SU-DHL-6 (cell line): Measurements from ENCODE around the gene MRPL20.

ENCODE experiments used
- H2AFZ ChIP-seq: fragments of 200-600 bp; sonication (generic); 2 replicates; pipeline ENCODE4 v1.6.1; 2014; ENCODE audit warnings: low read depth, mild to moderate bottlenecking, moderate library complexity, mixed read lengths, antibody characterized with exemption, low read length; ENCODE audit not compliant: severe bottlenecking
- H3F3A ChIP-seq: fragments of 200-600 bp; shearing (Covaris generic); 2 replicates; pipeline ENCODE4 v1.6.0; 2016; ENCODE audit warnings: antibody characterized with exemption, mild to moderate bottlenecking; ENCODE audit not compliant: insufficient read depth
- H3K27ac ChIP-seq: fragments of 200-600 bp; sonication (generic); 2 replicates; pipeline ENCODE4 v1.5.1; 2016; ENCODE audit warnings: low read depth, mild to moderate bottlenecking, low read length, moderate library complexity, mixed read lengths
- H3K27me3 ChIP-seq: fragments of 200-600 bp; sonication (generic), shearing (Covaris generic); 2 replicates; pipeline ENCODE4 v1.6.0; 2014; ENCODE audit warnings: mild to moderate bottlenecking, low read length
- H3K36me3 ChIP-seq: fragments of 200-600 bp; sonication (generic); 2 replicates; pipeline ENCODE4 v1.6.1; 2014; ENCODE audit warnings: mild to moderate bottlenecking, low read length, mixed read lengths
- H3K4me2 ChIP-seq: fragments of 300-600, 200-600 bp; shearing (Covaris generic), sonication (generic); 2 replicates; pipeline ENCODE4 v1.6.0; 2014; ENCODE audit warnings: low read length, low read depth, mild to moderate bottlenecking; ENCODE audit not compliant: poor library complexity, severe bottlenecking
- H3K4me3 ChIP-seq: fragments of 200-600 bp; sonication (generic); 2 replicates; pipeline ENCODE4 v1.5.1; 2014; ENCODE audit warnings: antibody characterized with exemption, low read length, mild to moderate bottlenecking, mixed read lengths; ENCODE audit not compliant: insufficient read depth, poor library complexity, severe bottlenecking
- H3K79me2 ChIP-seq: fragments of 200-600 bp; sonication (generic); 2 replicates; pipeline ENCODE4 v1.6.1; 2014; ENCODE audit warnings: mild to moderate bottlenecking, low read length, moderate library complexity; ENCODE audit not compliant: insufficient read depth
- H3K9ac ChIP-seq: fragments of 200-600 bp; sonication (generic); 2 replicates; pipeline ENCODE4 v1.7.0; 2014; ENCODE audit warnings: mild to moderate bottlenecking, low read length
- H3K9me2 ChIP-seq: fragments of 200-600 bp; sonication (generic); replicated peaks from 2 replicates; pipeline ENCODE4 v1.6.1; 2014; ENCODE audit warnings: low read length; ENCODE audit not compliant: insufficient read depth
- H3K9me3 ChIP-seq: fragments of 200-600 bp; sonication (generic); 2 replicates; pipeline ENCODE4 v1.6.1; 2014; ENCODE audit warnings: low read length, mixed read lengths; ENCODE audit not compliant: insufficient read depth
- H4K20me1 ChIP-seq: fragments of 200-600 bp; sonication (generic); 2 replicates; pipeline ENCODE4 v1.6.1; 2014; ENCODE audit warnings: low read depth, mild to moderate bottlenecking, antibody characterized with exemption, low read length, moderate library complexity, mixed read lengths
- CTCF ChIP-seq: fragments of 200-600 bp; sonication (generic); IDR thresholded peaks from one replicate; pipeline ENCODE4 v1.5.1; 2017; ENCODE audit warnings: antibody characterized with exemption, mild to moderate bottlenecking, low read length, moderate library complexity; ENCODE audit not compliant: insufficient read depth, poor library complexity, severe bottlenecking
- EZH2phosphoT487 ChIP-seq: fragments of 200-600 bp; sonication (generic), shearing (Covaris generic); conservative IDR thresholded peaks from 2 replicates; pipeline ENCODE4 v1.6.1; 2018; ENCODE audit warnings: mild to moderate bottlenecking, antibody characterized with exemption, low read length, moderate library complexity, mixed read lengths

Gene MRPL20

GRCh38 chr1:1397839-1398523, 9.1 kb downstream of the MRPL20 start:
- Histone ChIP-seq H3K27ac (no peak overlapping the region), H4K20me1 (no peaks in the 10 kb centered on the region; the same call in 1 of the 2 replicates), H3K36me3 (peaks cover 16% of the 10 kb centered on the region), H3F3A (peaks cover 12% of the 10 kb centered on the region; the same call in 1 of the 2 replicates), H3K9me3 (no peaks in the 10 kb centered on the region), H3K9ac (peak overlapping the region; percentile 96), H3K4me3 (peak overlapping the region; percentile 69), H3K27me3 (no peaks in the 10 kb centered on the region), H3K9me2 (no peaks in the 10 kb centered on the region), H2AFZ (no peak overlapping the region), H3K4me2 (peak overlapping the region; percentile 75), H3K79me2 (peaks cover 52% of the 10 kb centered on the region)
- TF ChIP-seq EZH2phosphoT487 (no peak), CTCF (no peak)

- Histone ChIP-seq H3K79me2 (peaks cover 49% of the 10 kb centered on the region), H4K20me1 (no peaks in the 10 kb centered on the region; the same call in 1 of the 2 replicates), H3F3A (no peaks in the 10 kb centered on the region), H3K4me2 (no peak overlapping the region), H2AFZ (no peak overlapping the region), H3K27me3 (no peaks in the 10 kb centered on the region), H3K9me3 (no peaks in the 10 kb centered on the region), H3K9ac (no peak overlapping the region), H3K4me3 (no peak overlapping the region), H3K9me2 (no peaks in the 10 kb centered on the region), H3K36me3 (peaks cover 37% of the 10 kb centered on the region), H3K27ac (no peak overlapping the region)
- TF ChIP-seq CTCF (no peak), EZH2phosphoT487 (no peak)
These were observed 11.9 kb downstream of the MRPL20 start for GRCh38 chr1:1395166-1395565.

DNA sequence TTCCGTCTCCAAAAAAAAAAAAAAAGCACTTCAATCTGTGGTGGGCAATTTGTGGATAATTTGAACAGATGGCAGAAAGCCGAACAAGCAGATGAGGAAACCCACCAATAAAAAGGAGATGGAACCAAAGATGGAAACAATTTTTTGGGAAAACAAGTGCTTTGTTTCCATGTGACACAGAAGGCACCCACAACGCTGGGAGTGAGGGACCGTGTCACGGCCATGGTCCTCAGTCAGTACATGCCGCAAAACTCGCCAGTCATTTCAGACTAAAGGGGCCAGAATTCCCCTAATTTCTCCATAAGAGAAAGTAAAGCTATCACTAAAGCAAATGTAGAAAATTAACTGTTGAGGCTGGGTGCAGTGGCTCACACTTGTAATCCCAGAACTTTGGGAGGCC, 13.0 kb downstream of the MRPL20 start:
- Histone ChIP-seq H3K36me3 (peaks cover 39% of the 10 kb centered on the region), H3K9me2 (no peaks in the 10 kb centered on the region), H3F3A (no peaks in the 10 kb centered on the region), H3K79me2 (peaks cover 42% of the 10 kb centered on the region), H3K27me3 (no peaks in the 10 kb centered on the region), H3K4me2 (no peak overlapping the region), H3K9ac (no peak overlapping the region), H3K27ac (no peak overlapping the region), H3K9me3 (no peaks in the 10 kb centered on the region), H3K4me3 (no peak overlapping the region), H2AFZ (no peak overlapping the region), H4K20me1 (no peaks in the 10 kb centered on the region; the same call in 1 of the 2 replicates)
- TF ChIP-seq EZH2phosphoT487 = no peak
- no peak for TF ChIP-seq CTCF
